Mesenchymal stem cell (in vitro differentiated cells and primary cell): ENCODE results near the gene TUBA8.

Experiments used
- DNase-seq: peaks from one replicate; pipeline ENCODE4 v3.0.0-alpha.2; 2013
- H2AFZ ChIP-seq: one replicate; pipeline ENCODE4 v1.6.1; 2013; ENCODE audit warnings: low read depth, mild to moderate bottlenecking, control low read depth, inconsistent platforms, low read length, moderate library complexity
- H2AK5ac ChIP-seq: 2 replicates; pipeline ENCODE4 v1.6.1; 2013; ENCODE audit warnings: low read length, moderate library complexity, mild to moderate bottlenecking, inconsistent platforms; ENCODE audit not compliant: severe bottlenecking
- H2BK120ac ChIP-seq: one replicate; pipeline ENCODE4 v1.6.1; 2013; ENCODE audit warnings: low read depth, mild to moderate bottlenecking, inconsistent platforms, low read length, moderate library complexity
- H2BK12ac ChIP-seq, 2 experiments: one replicate each; pipeline ENCODE4 v1.6.1; 2013; ENCODE audit warnings: inconsistent platforms in 2 of 2, low read length in 2 of 2, mild to moderate bottlenecking in 2 of 2, moderate library complexity in 2 of 2, control low read depth in 1 of 2
- H2BK15ac ChIP-seq: one replicate; pipeline ENCODE4 v1.6.1; 2013; ENCODE audit warnings: mild to moderate bottlenecking, low read depth, inconsistent platforms; ENCODE audit not compliant: poor library complexity, severe bottlenecking
- H2BK5ac ChIP-seq: 2 replicates; pipeline ENCODE4 v1.6.1; 2013; ENCODE audit warnings: low read depth, mild to moderate bottlenecking, low read length, control low read depth, inconsistent platforms; ENCODE audit not compliant: poor library complexity, severe bottlenecking
- H3K14ac ChIP-seq, 2 experiments: one replicate each; pipeline ENCODE4 v1.6.1; 2013; ENCODE audit warnings: inconsistent platforms in 2 of 2, low read length in 2 of 2, control low read depth in 1 of 2, mild to moderate bottlenecking in 1 of 2, moderate library complexity in 1 of 2
- H3K18ac ChIP-seq, 2 experiments: one replicate each; pipeline ENCODE4 v1.6.1; 2013; ENCODE audit warnings: inconsistent platforms in 2 of 2, low read length in 2 of 2, control low read depth in 1 of 2, low read depth in 1 of 2, mild to moderate bottlenecking in 1 of 2
- H3K23ac ChIP-seq, 2 experiments: one replicate each; pipeline ENCODE4 v1.6.1; 2013; ENCODE audit warnings: inconsistent platforms in 2 of 2, low read length in 2 of 2, mild to moderate bottlenecking in 2 of 2, moderate library complexity in 2 of 2, control low read depth in 1 of 2
- H3K27ac ChIP-seq: 2 replicates; pipeline ENCODE4 v1.5.1; 2013; ENCODE audit warnings: mild to moderate bottlenecking, moderate library complexity, low read length, control low read depth, inconsistent platforms; ENCODE audit not compliant: poor library complexity, severe bottlenecking
- H3K27me3 ChIP-seq, 2 experiments: 2 replicates each; pipeline versions ENCODE4 v1.6.1 to v1.7.0; 2013; ENCODE audit warnings: low read length in 2 of 2, mild to moderate bottlenecking in 2 of 2, moderate library complexity in 2 of 2, control low read depth in 1 of 2, inconsistent platforms in 1 of 2; ENCODE audit not compliant: control insufficient read depth in 1 of 2, insufficient read depth in 1 of 2
- H3K36me3 ChIP-seq, 2 experiments: 2 replicates each; pipeline versions ENCODE4 v1.6.1 to v1.7.0; 2013; ENCODE audit warnings: low read length in 2 of 2, control low read depth in 1 of 2, inconsistent platforms in 1 of 2, low read depth in 1 of 2, mild to moderate bottlenecking in 1 of 2; ENCODE audit not compliant: insufficient read depth in 2 of 2, control insufficient read depth in 1 of 2
- H3K4ac ChIP-seq, 2 experiments: one replicate each; pipeline ENCODE4 v1.6.1; 2013; ENCODE audit warnings: inconsistent platforms in 2 of 2, low read length in 2 of 2, mild to moderate bottlenecking in 2 of 2, moderate library complexity in 2 of 2, control low read depth in 1 of 2, low read depth in 1 of 2
- H3K4me1 ChIP-seq: 2 replicates; pipeline ENCODE4 v1.6.1; 2013; ENCODE audit warnings: low read depth, low read length, control low read depth; ENCODE audit not compliant: control insufficient read depth, insufficient read depth
- H3K4me2 ChIP-seq: 2 replicates; pipeline ENCODE4 v1.6.1; 2013; ENCODE audit warnings: low read length, mild to moderate bottlenecking, inconsistent platforms; ENCODE audit not compliant: poor library complexity, severe bottlenecking
- H3K4me3 ChIP-seq, 2 experiments: 2 replicates each; pipeline versions ENCODE4 v1.5.1 to v1.7.0; 2013; ENCODE audit warnings: low read length in 2 of 2, mild to moderate bottlenecking in 2 of 2, control low read depth in 1 of 2, low read depth in 1 of 2; ENCODE audit not compliant: insufficient read depth in 1 of 2
- H3K79me1 ChIP-seq: replicated peaks from 2 replicates; pipeline ENCODE4 v1.6.1; 2013; ENCODE audit warnings: mild to moderate bottlenecking, control low read depth, low read length, inconsistent platforms; ENCODE audit not compliant: poor library complexity, severe bottlenecking
- H3K9ac ChIP-seq: 2 replicates; pipeline ENCODE4 v1.7.0; 2013; ENCODE audit warnings: mild to moderate bottlenecking, low read length, moderate library complexity
- H3K9me3 ChIP-seq: 2 replicates; pipeline ENCODE4 v1.7.0; 2013; ENCODE audit warnings: mild to moderate bottlenecking, low read length; ENCODE audit not compliant: control insufficient read depth
- H4K8ac ChIP-seq: one replicate; pipeline ENCODE4 v1.6.1; 2013; ENCODE audit warnings: inconsistent platforms, mild to moderate bottlenecking, low read length, moderate library complexity
- H4K91ac ChIP-seq: one replicate; pipeline ENCODE4 v1.6.1; 2013; ENCODE audit warnings: mild to moderate bottlenecking, low read length, inconsistent platforms
- WGBS: methylation state at CpG from one replicate; pipeline ENCODE4 v1.1.7; 2013; ENCODE audit warnings: mixed read lengths; 5-methylcytosine and 5-hydroxymethylcytosine counted together

TUBA8 gene

DNA sequence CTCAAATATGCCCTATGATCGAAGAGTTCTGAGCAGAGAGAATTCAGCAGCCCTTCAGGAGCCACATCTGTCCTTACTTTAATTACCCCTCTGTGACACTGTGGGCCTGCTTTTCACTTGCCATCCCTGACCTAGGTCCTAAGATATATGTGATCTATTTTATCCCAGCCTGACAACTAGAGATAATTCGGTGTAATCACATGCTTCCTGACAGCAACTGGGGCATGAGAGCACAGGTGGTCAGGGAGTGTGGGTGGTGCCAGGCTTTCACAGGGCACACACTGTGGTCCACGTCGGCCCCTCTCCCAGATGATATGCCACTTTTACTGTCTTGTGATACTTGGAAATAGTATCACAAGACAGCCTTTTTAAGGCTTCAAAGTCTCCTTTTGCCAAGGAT is 3.9 kb downstream of the TUBA8 start:
- H3K14ac ChIP-seq, result no peak overlapping the region
- no peak overlapping the region for H3K4me3 ChIP-seq
- H3K27ac ChIP-seq, result no peak overlapping the region
- no peak overlapping the region for H3K9ac ChIP-seq
- no peak overlapping the region for H4K91ac ChIP-seq
- H3K23ac ChIP-seq, result no peak overlapping the region
- H3K4ac ChIP-seq, result no peak overlapping the region
- H2BK120ac ChIP-seq, result no peak overlapping the region
- H3K4me2 ChIP-seq, result no peak overlapping the region
- peaks cover 18% of the 10 kb centered on the region for H3K4me1 ChIP-seq
- no peak overlapping the region for H2BK5ac ChIP-seq
- no peaks in the 10 kb centered on the region for H3K36me3 ChIP-seq
- peaks cover 32 to 40% of the 10 kb centered on the region in 2 experiments for H3K27me3 ChIP-seq
- DNase-seq, result no peak
- no peak overlapping the region for H3K18ac ChIP-seq
- no peaks in the 10 kb centered on the region for H3K79me1 ChIP-seq
- no peak overlapping the region for H4K8ac ChIP-seq
- WGBS, result 83% methylated on average over 2 of the region's 4 CpGs
- H2BK15ac ChIP-seq, result peak overlapping the region; percentile 33
- no peaks in the 10 kb centered on the region for H3K9me3 ChIP-seq
- H2AFZ ChIP-seq, result no peak overlapping the region
- H2BK12ac ChIP-seq, result peak overlapping the region in 1 of 2 experiments; percentile 15
- no peak overlapping the region for H2AK5ac ChIP-seq

DNA sequence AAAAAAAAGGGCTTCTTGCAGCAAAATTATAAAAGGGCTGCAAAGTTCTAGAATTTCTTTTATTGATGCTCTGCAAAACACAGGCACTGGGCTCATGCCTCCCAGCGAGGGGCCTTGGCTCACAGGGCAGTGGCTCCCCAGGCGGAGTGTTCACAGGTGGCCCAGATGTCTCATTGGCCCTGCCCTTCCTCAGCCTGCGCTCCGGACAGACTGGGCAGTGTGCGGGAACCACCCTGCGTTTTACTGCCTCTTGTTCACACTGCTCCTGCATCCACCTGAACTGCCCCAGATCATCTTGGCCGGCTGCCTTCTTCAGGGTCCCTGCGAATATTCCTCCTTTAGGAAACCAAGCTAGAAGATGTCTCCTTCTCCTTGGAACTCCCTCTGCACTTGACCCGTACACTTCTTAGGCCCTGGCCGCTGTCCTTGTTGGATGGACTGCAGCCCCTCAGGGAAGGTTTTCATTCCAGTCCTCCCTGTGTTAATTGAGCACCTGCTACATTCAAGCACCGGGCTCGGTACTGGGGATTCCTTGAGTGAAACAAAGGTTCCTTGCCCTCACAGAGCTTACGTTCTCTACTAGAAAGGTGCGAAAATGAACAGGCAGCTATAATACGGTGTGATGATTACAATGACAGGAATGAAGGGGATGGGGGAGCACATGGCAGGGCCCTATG is 4.5 kb downstream of the TUBA8 start:
- no peak for DNase-seq
- no peak overlapping the region for H2BK5ac ChIP-seq
- no peak overlapping the region for H3K27ac ChIP-seq
- H4K91ac ChIP-seq, result no peak overlapping the region
- H2BK120ac ChIP-seq, result no peak overlapping the region
- no peak overlapping the region for H3K4me2 ChIP-seq
- H2AK5ac ChIP-seq, result no peak overlapping the region
- H3K23ac ChIP-seq, result no peak overlapping the region
- peak overlapping the region; percentile 55 for H4K8ac ChIP-seq
- peaks cover 27 to 34% of the 10 kb centered on the region in 2 experiments for H3K27me3 ChIP-seq
- H3K18ac ChIP-seq, result no peak overlapping the region
- WGBS, result 94% methylated on average over 15 of the region's 15 CpGs
- H3K4me1 ChIP-seq, result peaks cover 13% of the 10 kb centered on the region
- H3K9ac ChIP-seq, result no peak overlapping the region
- no peak overlapping the region for H3K4ac ChIP-seq
- no peak overlapping the region for H2BK12ac ChIP-seq
- no peaks in the 10 kb centered on the region for H3K9me3 ChIP-seq
- H3K79me1 ChIP-seq, result no peaks in the 10 kb centered on the region
- H3K36me3 ChIP-seq, result no peaks in the 10 kb centered on the region
- H3K14ac ChIP-seq, result no peak overlapping the region
- H2AFZ ChIP-seq, result no peak overlapping the region
- no peak overlapping the region for H2BK15ac ChIP-seq
- no peak overlapping the region for H3K4me3 ChIP-seq

DNA sequence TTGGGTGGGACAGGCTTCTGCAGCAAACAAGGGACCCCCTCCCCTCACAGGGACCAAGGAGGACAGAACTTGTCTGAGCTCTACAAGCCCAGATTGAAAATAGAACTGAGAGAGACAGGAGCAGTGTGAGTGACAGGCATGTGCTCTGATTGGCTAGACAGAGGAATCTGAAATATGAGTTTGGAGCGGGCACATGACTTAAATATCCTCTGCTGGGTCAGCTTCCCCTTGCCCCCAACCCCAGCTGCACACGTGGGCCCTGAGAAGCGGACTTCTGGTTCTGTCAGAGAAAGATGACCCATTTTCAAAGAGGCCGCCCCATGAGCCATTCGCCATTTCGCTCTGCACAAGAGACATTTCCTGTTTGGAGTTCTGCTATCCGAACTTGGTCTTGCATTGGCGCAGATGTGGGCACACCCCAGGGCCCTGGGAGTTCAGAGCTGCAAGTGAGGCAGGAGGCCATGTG is 5.3 kb downstream of the TUBA8 start:
- H3K9me3 ChIP-seq, result no peaks in the 10 kb centered on the region
- H3K18ac ChIP-seq, result no peak overlapping the region
- no peak overlapping the region for H2BK12ac ChIP-seq
- H3K79me1 ChIP-seq, result no peaks in the 10 kb centered on the region
- H2AK5ac ChIP-seq, result no peak overlapping the region
- WGBS, result 84% methylated on average over 8 of the region's 8 CpGs
- H3K27me3 ChIP-seq, result peaks cover 25 to 29% of the 10 kb centered on the region in 2 experiments
- H4K8ac ChIP-seq, result no peak overlapping the region
- H3K27ac ChIP-seq, result no peak overlapping the region
- no peak overlapping the region for H3K4me3 ChIP-seq
- H3K4ac ChIP-seq, result no peak overlapping the region
- no peak overlapping the region for H4K91ac ChIP-seq
- no peak overlapping the region for H2AFZ ChIP-seq
- H3K9ac ChIP-seq, result no peak overlapping the region
- H2BK15ac ChIP-seq, result no peak overlapping the region
- H3K4me2 ChIP-seq, result no peak overlapping the region
- no peaks in the 10 kb centered on the region for H3K36me3 ChIP-seq
- peaks cover 5% of the 10 kb centered on the region for H3K4me1 ChIP-seq
- no peak overlapping the region for H3K14ac ChIP-seq
- no peak overlapping the region for H2BK120ac ChIP-seq
- no peak overlapping the region for H2BK5ac ChIP-seq
- no peak overlapping the region for H3K23ac ChIP-seq
- DNase-seq, result no peak

DNA sequence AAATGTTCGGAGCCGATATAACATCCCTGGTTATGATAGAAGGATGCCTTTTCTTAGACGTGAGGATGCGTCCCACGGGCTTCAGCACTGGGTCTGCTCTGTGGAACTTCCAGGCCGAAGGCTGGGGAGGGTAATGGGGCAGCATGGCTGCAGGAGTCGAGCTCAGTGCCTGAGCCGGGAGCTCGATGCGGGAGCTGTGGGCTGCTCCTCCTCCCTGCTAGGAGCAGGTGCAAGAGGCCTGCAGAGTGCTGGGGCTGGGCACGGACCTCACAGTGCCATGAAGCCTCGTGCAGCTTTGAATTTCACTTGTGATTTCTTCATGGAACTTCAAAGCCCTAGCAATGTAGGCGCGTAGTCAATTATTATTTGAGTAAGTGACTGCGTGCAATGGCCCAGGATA is 6.0 kb downstream of the TUBA8 start:
- H3K9ac ChIP-seq, result no peak overlapping the region
- no peak overlapping the region for H2BK15ac ChIP-seq
- no peak overlapping the region for H4K8ac ChIP-seq
- H2BK12ac ChIP-seq, result no peak overlapping the region
- 91% methylated on average over 14 of the region's 15 CpGs for WGBS
- no peak overlapping the region for H4K91ac ChIP-seq
- H2AFZ ChIP-seq, result no peak overlapping the region
- no peaks in the 10 kb centered on the region for H3K79me1 ChIP-seq
- no peak overlapping the region for H3K23ac ChIP-seq
- H3K18ac ChIP-seq, result no peak overlapping the region
- DNase-seq, result no peak
- H2AK5ac ChIP-seq, result no peak overlapping the region
- H2BK5ac ChIP-seq, result no peak overlapping the region
- no peaks in the 10 kb centered on the region for H3K9me3 ChIP-seq
- H3K4me1 ChIP-seq, result no peaks in the 10 kb centered on the region
- no peak overlapping the region for H3K4me2 ChIP-seq
- H3K27me3 ChIP-seq, result peaks cover 18 to 22% of the 10 kb centered on the region in 2 experiments
- no peaks in the 10 kb centered on the region for H3K36me3 ChIP-seq
- H3K4me3 ChIP-seq, result no peak overlapping the region
- H2BK120ac ChIP-seq, result no peak overlapping the region
- H3K4ac ChIP-seq, result no peak overlapping the region
- no peak overlapping the region for H3K14ac ChIP-seq
- no peak overlapping the region for H3K27ac ChIP-seq
